ENCODE measurements around the gene PLEKHJ1. TPM values are rescaled to one million over a fixed set of nuclear protein-coding genes. Genes with fewer than 3 reads are reported as not detected.

Gene PLEKHJ1
- total RNA-seq, 1 experiment from 2014 or later = 73.7 TPM

GRCh38 chr19:2236064-2236313 is 140 bp downstream of the PLEKHJ1 start:
- H3K27me3 ChIP-seq (replicated peaks; ENCODE audit: insufficient read depth, low read depth, low read length, poor library complexity) = no peaks in the 10 kb centered on the region
- H3K4me3 ChIP-seq (ENCODE audit: low read depth, low read length, poor library complexity, severe bottlenecking) = peak overlapping the region; percentile 96
- TF ChIP-seq CTCF (conservative IDR thresholded peaks at IDR 0.05; ENCODE audit: low read depth, low read length) (no peak), EZH2 (IDR thresholded peaks at IDR 0.05; ENCODE audit: borderline replicate concordance, low read depth, low read length, poor library complexity, severe bottlenecking) (no peak)
- peaks cover 42% of the 10 kb centered on the region for H3K36me3 ChIP-seq (ENCODE audit: insufficient read depth, low read length, poor library complexity, severe bottlenecking)
- H3K4me1 ChIP-seq (ENCODE audit: insufficient read depth, low read length, poor library complexity, severe bottlenecking) = peaks cover 35% of the 10 kb centered on the region
- intact Hi-C loops (cut with micrococcal nuclease; ENCODE audit: unreplicated experiment) = loop anchor here (2.0 to 5.0 kb wide), 2 partner anchors 37 to 401 kb away; no protein-coding TSS in a partner anchor
- H3K9me3 ChIP-seq (ENCODE audit: low read depth, low read length, poor library complexity, severe bottlenecking) = no peaks in the 10 kb centered on the region
- no peak for DNase-seq (ENCODE audit: low spot score)
- CTCF ChIA-PET = interaction anchor here (0.7 kb wide), 1 partner anchor 156 kb away, joined by 3 read pairs; no protein-coding TSS in a partner anchor
- no TSS peak for BruUV-seq (replicated peaks)
- POLR2A ChIA-PET (ENCODE audit: low non-redundant PET) = interaction anchor here (0.5 kb wide), 1 partner anchor 1102 kb away, joined by 4 read pairs; no protein-coding TSS in a partner anchor
- H3K27ac ChIP-seq (ENCODE audit: low read depth, low read length, poor library complexity, severe bottlenecking) = peak overlapping the region; percentile 88

- Histone ChIP-seq H3K4me3 (ENCODE audit: low read depth, low read length, poor library complexity, severe bottlenecking) (peak overlapping the region; percentile 96), H3K36me3 (ENCODE audit: insufficient read depth, low read length, poor library complexity, severe bottlenecking) (peaks cover 47% of the 10 kb centered on the region), H3K4me1 (ENCODE audit: insufficient read depth, low read length, poor library complexity, severe bottlenecking) (peaks cover 32% of the 10 kb centered on the region), H3K27me3 (replicated peaks; ENCODE audit: insufficient read depth, low read depth, low read length, poor library complexity) (no peaks in the 10 kb centered on the region), H3K9me3 (ENCODE audit: low read depth, low read length, poor library complexity, severe bottlenecking) (no peaks in the 10 kb centered on the region), H3K27ac (ENCODE audit: low read depth, low read length, poor library complexity, severe bottlenecking) (peak overlapping the region; percentile 88)
- no peak for DNase-seq (ENCODE audit: low spot score)
- ChIA-PET POLR2A (ENCODE audit: low non-redundant PET) (interaction anchor here (0.5 kb wide), 1 partner anchor 1101 kb away, joined by 4 read pairs; no protein-coding TSS in a partner anchor), CTCF (interaction anchor here (0.7 kb wide), 1 partner anchor 157 kb away, joined by 3 read pairs; no protein-coding TSS in a partner anchor)
- no peak for TF ChIP-seq EZH2 (IDR thresholded peaks at IDR 0.05; ENCODE audit: borderline replicate concordance, low read depth, low read length, poor library complexity, severe bottlenecking)
- no peak for TF ChIP-seq CTCF (conservative IDR thresholded peaks at IDR 0.05; ENCODE audit: low read depth, low read length)
- no TSS peak for BruUV-seq (replicated peaks)
- intact Hi-C loops (cut with micrococcal nuclease; ENCODE audit: unreplicated experiment) = loop anchor here (2.0 to 5.0 kb wide), 2 partner anchors 37 to 402 kb away; no protein-coding TSS in a partner anchor
These were observed 607 bp downstream of the PLEKHJ1 start for GRCh38 chr19:2235381-2236063.

GRCh38 chr19:2234996-2235380 is 1.1 kb downstream of the PLEKHJ1 start:
- TF ChIP-seq CTCF (conservative IDR thresholded peaks at IDR 0.05; ENCODE audit: low read depth, low read length) = no peak
- peak overlapping the region; percentile 96 for H3K4me3 ChIP-seq (ENCODE audit: low read depth, low read length, poor library complexity, severe bottlenecking)
- H3K27me3 ChIP-seq (replicated peaks; ENCODE audit: insufficient read depth, low read depth, low read length, poor library complexity) = no peaks in the 10 kb centered on the region
- ChIA-PET POLR2A (ENCODE audit: low non-redundant PET) (no interaction called here), CTCF (no interaction called here)
- H3K27ac ChIP-seq (ENCODE audit: low read depth, low read length, poor library complexity, severe bottlenecking) = peak overlapping the region; percentile 88
- BruUV-seq (replicated peaks) = TSS peak; percentile 47
- intact Hi-C loops (cut with micrococcal nuclease; ENCODE audit: unreplicated experiment) = loop anchor here (5.0 kb wide), 1 partner anchor 402 kb away; no protein-coding TSS in a partner anchor
- no peaks in the 10 kb centered on the region for H3K9me3 ChIP-seq (ENCODE audit: low read depth, low read length, poor library complexity, severe bottlenecking)
- no peak for DNase-seq (ENCODE audit: low spot score)
- H3K4me1 ChIP-seq (ENCODE audit: insufficient read depth, low read length, poor library complexity, severe bottlenecking) = peaks cover 27% of the 10 kb centered on the region
- peaks cover 52% of the 10 kb centered on the region for H3K36me3 ChIP-seq (ENCODE audit: insufficient read depth, low read length, poor library complexity, severe bottlenecking)
